ENCODE data around the gene METTL27.
A peak's percentile ranks its signal among the peaks of the same experiment; 100 is the strongest.
"Not testable (repeated sequence)": the region's sequence is repeated elsewhere in the genome, so short reads cannot be mapped to it uniquely, and the experiment has no call there.

The METTL27 gene

GRCh38 chr7:73842067-73842976 is at the start of gene METTL27:
METTL27 (minus strand) TSS chr7:73842516; CDS start chr7:73842140, 376 bp downstream.
- peak; percentile 96 for DNase-seq

DNA sequence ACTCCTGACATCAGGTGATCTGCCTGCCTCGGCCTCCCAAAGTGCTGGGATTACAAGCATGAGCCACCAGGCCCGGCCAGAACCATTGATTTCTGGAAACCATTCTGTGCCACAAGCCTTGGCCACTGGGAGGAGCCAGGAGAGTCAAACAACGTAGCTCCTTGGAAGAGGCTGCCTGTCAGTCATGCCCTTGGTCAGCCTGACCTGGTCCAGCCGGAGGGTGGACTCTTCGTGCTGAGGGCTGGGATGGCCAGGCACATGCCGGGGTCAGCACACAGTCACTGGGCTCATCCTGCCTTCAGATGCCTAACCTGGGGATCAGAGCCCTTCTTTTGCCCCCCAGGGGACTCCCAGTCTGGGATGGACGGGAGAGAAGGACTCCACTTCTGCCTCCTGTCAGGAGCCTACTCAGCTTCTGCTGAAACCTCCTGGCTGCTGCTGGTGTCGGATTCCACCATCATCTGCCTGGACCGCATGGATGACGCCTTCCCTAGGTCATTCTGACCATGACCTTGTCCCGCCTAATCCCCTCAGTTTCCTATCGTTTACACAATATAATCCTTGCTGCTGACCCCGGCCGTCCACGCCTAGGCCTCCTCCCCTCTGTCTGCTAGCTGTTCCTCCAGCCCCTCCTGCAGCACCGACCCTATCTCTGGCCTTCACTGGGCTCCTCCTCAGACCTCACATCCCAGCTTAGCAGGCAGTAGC is 49.0 kb upstream of the METTL27 start:
- DNase-seq = no peak

DNA sequence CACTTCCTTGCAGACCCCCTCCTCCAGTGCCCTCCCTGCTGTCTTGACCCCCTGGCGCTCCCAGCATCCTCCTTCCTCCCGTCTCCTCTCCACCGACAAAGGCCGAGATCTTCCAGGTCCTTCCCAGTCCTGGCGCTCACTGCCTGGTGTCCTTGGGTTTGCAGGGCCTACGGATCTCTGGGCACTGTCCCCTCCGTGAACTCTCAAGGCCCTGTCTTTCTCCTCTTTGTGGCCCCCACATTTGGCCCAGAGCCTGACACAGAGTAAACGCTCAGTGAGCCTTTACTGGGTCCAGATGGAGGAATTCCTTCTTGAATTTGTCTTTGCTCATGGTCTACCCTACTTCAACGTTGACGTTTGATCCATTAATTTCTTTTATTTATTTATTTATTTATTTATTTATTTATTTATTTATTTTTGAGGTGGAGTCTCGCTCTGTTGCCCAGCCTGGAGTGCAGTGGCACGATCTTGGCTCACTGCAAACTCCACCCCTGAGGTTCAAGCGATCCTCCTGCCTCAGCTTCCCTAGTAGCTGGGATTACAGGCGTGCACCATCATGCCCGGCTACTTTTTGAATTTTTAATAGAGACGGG is 48.3 kb upstream of the METTL27 start:
- DNase-seq = no peak

GRCh38 chr7:73888959-73889358 is 46.6 kb upstream of the METTL27 start:
- DNase-seq = no peak

DNA sequence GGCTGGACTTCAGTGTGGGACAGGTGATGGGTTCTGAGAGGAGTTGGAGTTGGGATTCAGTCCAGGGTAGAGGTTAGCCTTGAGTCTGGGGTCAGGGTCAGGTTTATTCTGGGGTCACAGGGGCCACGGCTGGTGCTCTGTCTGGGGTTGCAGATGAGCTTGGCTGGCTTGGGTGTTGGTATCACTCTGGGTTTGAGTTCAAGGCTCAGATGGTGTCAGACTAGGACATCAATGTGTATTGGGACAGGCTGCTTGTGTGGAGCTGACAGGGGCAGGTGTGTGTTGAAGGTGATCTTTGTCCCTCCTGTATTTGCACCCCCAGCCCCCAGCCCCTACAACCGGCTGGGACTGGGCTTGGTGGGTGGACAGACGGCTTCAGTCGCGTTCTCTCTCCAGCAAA is 45.4 kb upstream of the METTL27 start:
- no peak for DNase-seq

- no peak for DNase-seq
These were observed 43.9 kb upstream of the METTL27 start for GRCh38 chr7:73885975-73886798.

GRCh38 chr7:73885433-73885974 is 43.2 kb upstream of the METTL27 start:
- no peak for DNase-seq

- not testable (repeated sequence) for DNase-seq
These were observed 42.6 kb upstream of the METTL27 start for GRCh38 chr7:73884867-73885422.

DNA sequence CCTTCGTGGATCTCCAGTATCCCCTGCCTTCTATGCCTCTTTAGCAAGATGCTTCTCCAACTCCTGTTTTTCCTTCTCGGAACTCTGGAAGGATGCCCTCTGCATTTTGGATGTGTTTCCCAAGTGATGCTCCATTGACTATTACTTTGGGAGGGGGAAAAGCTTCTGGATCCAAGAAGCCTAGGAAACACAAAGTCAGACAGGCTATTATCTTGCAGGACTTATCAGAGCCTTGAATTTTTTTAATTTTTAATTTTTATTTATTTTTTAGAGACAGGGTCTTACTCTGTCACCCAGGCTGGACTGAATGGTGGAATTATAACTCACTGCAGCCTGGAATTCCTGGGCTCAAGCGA is 39.7 kb upstream of the METTL27 start:
- no peak for DNase-seq

- no peak for DNase-seq
These were observed 39.2 kb upstream of the METTL27 start for GRCh38 chr7:73881352-73882046.

DNA sequence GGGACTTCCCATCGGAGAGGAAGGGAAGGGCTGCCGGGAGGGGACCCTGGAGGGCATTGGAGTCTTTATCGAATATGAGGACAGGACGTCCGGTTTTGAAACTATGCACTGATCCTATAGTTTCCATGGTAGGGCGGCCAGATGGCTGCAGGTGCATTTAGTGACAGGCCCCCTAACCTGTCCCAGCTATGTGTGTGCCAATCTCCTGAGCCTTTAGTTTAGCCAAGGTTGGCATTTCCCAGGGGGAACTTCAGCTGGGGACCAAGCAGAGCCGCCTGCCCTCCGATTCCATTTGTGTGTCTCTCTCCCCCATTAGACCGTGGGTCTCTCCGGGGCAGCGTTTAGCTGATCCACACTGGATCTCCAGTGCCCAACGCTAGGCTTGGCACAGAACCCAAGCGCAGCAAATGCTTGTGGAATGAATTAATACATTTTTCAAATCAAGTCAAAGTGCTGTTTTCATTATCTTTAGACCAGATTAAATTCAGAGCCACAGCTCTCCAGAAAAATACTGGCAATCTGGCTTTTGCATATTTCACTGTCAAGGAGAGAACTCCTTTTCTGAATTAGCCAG is 38.5 kb upstream of the METTL27 start:
- DNase-seq = no peak

DNA sequence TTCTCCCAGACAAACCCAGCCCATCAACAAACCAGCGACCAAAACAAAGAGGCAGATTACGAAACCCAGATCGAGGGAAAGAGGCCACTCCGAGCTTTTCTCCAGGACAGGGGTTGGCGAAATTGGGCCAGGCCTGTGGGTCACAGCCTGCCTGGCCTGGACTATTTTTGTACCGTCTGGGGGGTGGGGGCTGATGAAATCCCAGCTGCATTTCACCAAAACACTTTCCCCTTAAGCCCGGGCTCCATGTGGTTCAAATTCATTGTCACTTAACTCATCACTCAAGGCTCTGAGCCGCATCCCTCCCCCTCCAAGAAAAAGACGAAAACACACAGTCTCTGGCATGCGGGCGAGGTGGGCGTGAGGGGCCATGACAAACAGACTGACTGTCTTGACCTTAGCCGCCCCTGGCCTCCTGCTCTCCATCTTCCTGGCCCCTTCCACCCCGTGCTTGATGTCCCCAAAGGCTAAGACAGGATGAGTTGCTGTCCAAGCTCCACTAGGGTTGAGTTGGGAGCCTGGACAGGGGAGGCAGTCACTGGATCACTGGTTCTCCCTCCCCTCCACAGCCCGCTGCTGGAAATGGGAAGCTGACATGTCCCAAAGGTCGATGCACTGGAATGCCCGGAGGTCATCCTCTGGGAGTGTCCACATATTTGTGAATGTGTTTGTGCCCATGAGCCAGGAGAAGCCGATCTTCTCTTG is 37.8 kb upstream of the METTL27 start:
- no peak for DNase-seq

GRCh38 chr7:73876973-73877372 is 34.7 kb upstream of the METTL27 start:
- no peak for DNase-seq

- no peak for DNase-seq
These were observed 34.0 kb upstream of the METTL27 start for GRCh38 chr7:73876361-73876760.

GRCh38 chr7:73872056-73872908 is 30.0 kb upstream of the METTL27 start:
- DNase-seq = no peak

- DNase-seq = no peak
These were observed 29.1 kb upstream of the METTL27 start for GRCh38 chr7:73871163-73872011.

GRCh38 chr7:73870041-73870492 is 27.8 kb upstream of the METTL27 start:
- no peak for DNase-seq

DNA sequence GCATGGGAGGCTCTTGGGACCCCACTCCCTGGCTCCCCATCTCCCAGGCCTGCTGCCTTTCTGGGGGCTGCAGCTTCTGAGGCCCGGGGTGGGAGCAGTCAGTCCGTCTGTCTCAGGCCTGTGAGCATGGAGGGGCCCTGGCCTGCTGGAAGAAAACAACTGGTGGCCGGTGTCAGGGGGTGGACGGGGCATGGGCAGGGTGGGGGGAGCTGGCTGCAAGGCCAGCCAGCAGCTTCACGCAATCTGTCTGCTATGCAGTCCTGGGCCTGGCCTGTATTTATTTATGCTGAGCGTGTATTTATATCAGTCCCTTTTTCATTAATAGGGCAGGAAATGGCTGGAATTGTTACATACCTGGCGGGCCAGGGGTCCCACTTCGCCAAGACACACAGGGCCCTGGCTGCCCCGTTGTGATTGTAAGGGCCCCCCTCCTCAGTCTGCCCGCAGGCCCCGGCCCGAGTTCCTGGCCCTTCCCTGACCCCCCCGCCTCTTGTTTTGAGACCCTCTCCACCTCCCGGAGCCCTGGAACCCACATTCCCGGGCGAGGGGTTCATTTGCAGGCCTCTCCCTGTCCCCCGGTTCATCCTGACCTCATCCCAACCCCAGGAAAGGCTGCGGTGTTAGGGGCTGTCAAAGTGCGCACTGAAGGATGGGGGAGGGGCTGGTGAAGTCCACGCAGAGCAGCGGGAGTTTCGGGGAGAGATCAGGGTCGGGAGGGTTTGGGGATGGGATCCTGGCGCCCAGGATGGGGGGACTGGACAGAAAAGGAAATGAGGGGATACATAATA is 26.9 kb upstream of the METTL27 start:
- no peak for DNase-seq
